ENCODE data around the gene ZNF138. TPM values are rescaled to one million over a fixed set of nuclear protein-coding genes. Genes with fewer than 3 reads are reported as not detected.
"Not testable (repeated sequence)": the region's sequence is repeated elsewhere in the genome, so short reads cannot be mapped to it uniquely, and the experiment has no call there.

ZNF138 gene
- total RNA-seq, 1 donor from 2014 or later = 6.6 TPM

- TF ChIP-seq, protein P1, sequence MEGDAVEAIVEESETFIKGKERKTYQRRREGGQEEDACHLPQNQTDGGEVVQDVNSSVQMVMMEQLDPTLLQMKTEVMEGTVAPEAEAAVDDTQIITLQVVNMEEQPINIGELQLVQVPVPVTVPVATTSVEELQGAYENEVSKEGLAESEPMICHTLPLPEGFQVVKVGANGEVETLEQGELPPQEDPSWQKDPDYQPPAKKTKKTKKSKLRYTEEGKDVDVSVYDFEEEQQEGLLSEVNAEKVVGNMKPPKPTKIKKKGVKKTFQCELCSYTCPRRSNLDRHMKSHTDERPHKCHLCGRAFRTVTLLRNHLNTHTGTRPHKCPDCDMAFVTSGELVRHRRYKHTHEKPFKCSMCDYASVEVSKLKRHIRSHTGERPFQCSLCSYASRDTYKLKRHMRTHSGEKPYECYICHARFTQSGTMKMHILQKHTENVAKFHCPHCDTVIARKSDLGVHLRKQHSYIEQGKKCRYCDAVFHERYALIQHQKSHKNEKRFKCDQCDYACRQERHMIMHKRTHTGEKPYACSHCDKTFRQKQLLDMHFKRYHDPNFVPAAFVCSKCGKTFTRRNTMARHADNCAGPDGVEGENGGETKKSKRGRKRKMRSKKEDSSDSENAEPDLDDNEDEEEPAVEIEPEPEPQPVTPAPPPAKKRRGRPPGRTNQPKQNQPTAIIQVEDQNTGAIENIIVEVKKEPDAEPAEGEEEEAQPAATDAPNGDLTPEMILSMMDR (conservative IDR thresholded peaks at IDR 0.05; ENCODE audit: low read depth, low read length) = no peak
These were observed 44.5 kb downstream of the ZNF138 start for GRCh38 chr7:64838691-64839090.

DNA sequence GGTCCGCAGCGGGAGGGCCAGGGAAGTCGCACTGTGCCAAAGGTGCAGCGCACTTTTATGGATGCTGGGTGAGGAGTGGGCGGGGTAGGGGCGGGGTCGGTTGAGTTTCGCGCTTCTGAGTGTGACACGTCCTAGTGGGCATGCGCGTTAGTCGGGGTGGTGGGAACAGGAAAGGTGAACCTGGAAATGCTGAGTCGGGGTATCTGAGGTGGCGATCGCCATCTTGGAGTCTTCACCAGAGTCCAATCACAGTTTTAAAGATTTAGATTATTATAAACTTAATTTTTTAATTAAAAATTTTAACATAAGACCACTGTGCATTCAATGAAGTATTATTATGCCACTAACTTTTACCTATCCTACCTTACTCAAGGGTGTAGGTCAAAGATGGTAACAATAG is 45.7 kb downstream of the ZNF138 start:
- H3K4me3 ChIP-seq (ENCODE audit: low read depth, low read length) = no peak overlapping the region
- no peak for DNase-seq (ENCODE audit: low read depth)
- TF ChIP-seq, protein P1 (conservative IDR thresholded peaks at IDR 0.05; ENCODE audit: low read depth, low read length) = no peak

More at GRCh38 chr7:64838691-64839090, 44.5 kb downstream of the ZNF138 start:
- DNase-seq (ENCODE audit: low read depth) = no peak
- no peak overlapping the region for H3K4me3 ChIP-seq (ENCODE audit: low read depth, low read length)

DNA sequence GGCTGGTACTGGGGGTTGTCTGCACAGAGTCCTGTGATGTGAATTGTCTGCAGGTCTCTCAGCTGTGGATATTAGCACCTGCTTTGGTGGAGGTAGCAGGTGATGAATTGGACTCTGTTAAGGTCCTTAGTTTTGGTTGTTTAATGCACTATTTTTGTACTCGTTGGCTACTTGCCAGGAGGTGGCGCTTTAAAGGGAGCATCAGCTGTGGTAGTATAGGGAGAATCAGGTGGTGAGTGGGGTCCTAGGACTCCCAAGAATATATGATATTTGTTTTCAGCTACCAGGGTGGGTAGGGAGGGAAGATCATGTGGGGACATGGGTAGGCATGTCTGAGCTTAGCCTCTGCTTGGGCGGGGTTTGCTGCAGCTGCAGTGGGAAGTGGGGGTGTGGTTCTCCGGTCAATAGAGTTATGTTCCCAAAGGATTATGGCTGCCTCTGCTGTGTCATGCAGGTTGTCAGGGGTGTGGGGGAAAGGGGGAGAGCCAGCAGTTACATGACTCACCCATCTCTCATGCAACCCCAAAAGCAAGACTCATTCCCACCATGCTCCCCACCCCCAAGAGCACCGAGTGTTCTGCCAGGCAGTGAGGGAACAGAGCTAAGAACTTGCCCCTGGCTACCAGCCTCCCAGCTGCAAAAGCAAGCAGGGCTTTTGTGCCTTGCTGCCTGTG is 55.2 kb downstream of the ZNF138 start:
- DNase-seq (ENCODE audit: low read depth) = no peak
- H3K4me3 ChIP-seq (ENCODE audit: low read depth, low read length) = no peak overlapping the region
- TF ChIP-seq, protein P1 (conservative IDR thresholded peaks at IDR 0.05; ENCODE audit: low read depth, low read length) = no peak

GRCh38 chr7:64849924-64850499 is 55.8 kb downstream of the ZNF138 start:
- no peak overlapping the region for H3K4me3 ChIP-seq (ENCODE audit: low read depth, low read length)
- no peak for DNase-seq (ENCODE audit: low read depth)
- TF ChIP-seq, protein P1 (conservative IDR thresholded peaks at IDR 0.05; ENCODE audit: low read depth, low read length) = no peak

GRCh38 chr7:64853679-64854078 is 59.5 kb downstream of the ZNF138 start:
- DNase-seq (ENCODE audit: low read depth) = no peak
- no peak overlapping the region for H3K4me3 ChIP-seq (ENCODE audit: low read depth, low read length)
- TF ChIP-seq, protein P1 (conservative IDR thresholded peaks at IDR 0.05; ENCODE audit: low read depth, low read length) = no peak

DNA sequence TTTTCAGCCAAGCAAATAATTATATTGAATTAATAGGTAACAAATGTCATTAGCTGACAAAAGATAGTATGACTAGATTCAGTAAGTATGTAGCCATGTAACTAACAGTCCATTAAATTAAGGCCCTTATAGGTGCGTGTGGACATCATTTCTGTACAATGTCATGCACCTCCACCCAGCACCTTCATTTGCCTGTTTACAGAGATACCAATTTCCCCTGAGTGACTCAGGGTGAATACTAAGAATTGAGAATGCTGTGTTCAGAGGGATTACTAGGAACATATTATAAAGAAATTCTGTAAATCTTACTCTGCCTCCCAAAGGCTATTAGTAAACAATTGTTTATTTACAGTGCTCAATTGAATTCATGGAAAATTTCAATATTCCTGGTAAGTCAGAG is 60.7 kb downstream of the ZNF138 start:
- no peak overlapping the region for H3K4me3 ChIP-seq (ENCODE audit: low read depth, low read length)
- no peak for DNase-seq (ENCODE audit: low read depth)
- TF ChIP-seq, protein P1 (conservative IDR thresholded peaks at IDR 0.05; ENCODE audit: low read depth, low read length) = no peak

GRCh38 chr7:64863021-64863420 is 68.8 kb downstream of the ZNF138 start:
- no peak for DNase-seq (ENCODE audit: low read depth)
- TF ChIP-seq, protein P1 (conservative IDR thresholded peaks at IDR 0.05; ENCODE audit: low read depth, low read length) = no peak
- no peak overlapping the region for H3K4me3 ChIP-seq (ENCODE audit: low read depth, low read length)

- DNase-seq (ENCODE audit: low read depth) = not testable (repeated sequence)
These were observed 69.3 kb downstream of the ZNF138 start for GRCh38 chr7:64863530-64863929.

More at GRCh38 chr7:64863530-64863929, 69.3 kb downstream of the ZNF138 start:
- H3K4me3 ChIP-seq (ENCODE audit: low read depth, low read length) = not testable (repeated sequence)

Measured in epithelial cell of proximal tubule (primary cell).